GM21825 (cell line): ENCODE measurements around the gene OTOP2.

Source experiments
- ATAC-seq: cut with Tn5 transposase; IDR thresholded peaks from one replicate; pipeline ENCODE4 v1.9.1; 2021; ENCODE audit warnings: mild to moderate bottlenecking, moderate library complexity; ENCODE audit not compliant: unreplicated experiment

Gene OTOP2

GRCh38 chr17:74924250-74924948 is at the start of gene OTOP2:
TSS of gene OTOP2 (plus strand) at chr17:74924273. CDS start at chr17:74924633, 360 bp downstream.
- ATAC-seq: no peak

- ATAC-seq: no peak
These were observed 49.4 kb upstream of the OTOP2 start for GRCh38 chr17:74874615-74875037.

- no peak for ATAC-seq
These were observed 48.7 kb upstream of the OTOP2 start for GRCh38 chr17:74875155-74875976.

GRCh38 chr17:74875977-74876593 is 48.0 kb upstream of the OTOP2 start:
- no peak for ATAC-seq

GRCh38 chr17:74877592-74878548 is 46.2 kb upstream of the OTOP2 start:
- no peak for ATAC-seq

GRCh38 chr17:74878658-74879057 is 45.4 kb upstream of the OTOP2 start:
- ATAC-seq: no peak

- no peak for ATAC-seq
These were observed 44.8 kb upstream of the OTOP2 start for GRCh38 chr17:74879308-74879707.

- no peak for ATAC-seq
These were observed 43.0 kb upstream of the OTOP2 start for GRCh38 chr17:74881073-74881472.

- ATAC-seq: no peak
These were observed 41.4 kb upstream of the OTOP2 start for GRCh38 chr17:74882517-74883240.

- no peak for ATAC-seq
These were observed 40.8 kb upstream of the OTOP2 start for GRCh38 chr17:74883241-74883745.

- no peak for ATAC-seq
These were observed 35.6 kb upstream of the OTOP2 start for GRCh38 chr17:74888469-74888868.

- no peak for ATAC-seq
These were observed 33.5 kb upstream of the OTOP2 start for GRCh38 chr17:74890554-74890953.

- ATAC-seq: no peak
These were observed 31.8 kb upstream of the OTOP2 start for GRCh38 chr17:74892013-74892841.

GRCh38 chr17:74892974-74893911 is 30.8 kb upstream of the OTOP2 start, which contains the start of gene FADS6:
TSS of gene FADS6 (minus strand) at chr17:74893633. CDS start at chr17:74893595, 38 bp downstream.
- ATAC-seq: no peak

GRCh38 chr17:74893936-74894671 is 30.0 kb upstream of the OTOP2 start:
- ATAC-seq: no peak

- no peak for ATAC-seq
These were observed 25.6 kb upstream of the OTOP2 start for GRCh38 chr17:74898376-74898946.

GRCh38 chr17:74900208-74900607 is 23.9 kb upstream of the OTOP2 start:
- no peak for ATAC-seq
